SK-N-SH (cell line): ENCODE results near the gene EGF.

Experiments used
- EP300 ChIP-seq, 2 experiments: IDR thresholded peaks; 2 replicates each; pipeline versions ENCODE4 v1.4.0 to v1.6.1; 2012; ENCODE audit warnings: borderline replicate concordance in 1 of 2, low read depth in 1 of 2, low read length in 1 of 2
- EZH2phosphoT487 ChIP-seq: fragments of 200-600 bp; sonication (generic); IDR thresholded peaks from 2 replicates; pipeline ENCODE4 v1.6.1; 2017; ENCODE audit warnings: low read depth, mixed run types, mild to moderate bottlenecking, antibody characterized with exemption, moderate library complexity, borderline replicate concordance
- NFIC ChIP-seq: IDR thresholded peaks from 2 replicates; pipeline ENCODE4 v1.4.0; 2012; ENCODE audit warnings: borderline replicate concordance
- NRF1 ChIP-seq: IDR thresholded peaks from 2 replicates; pipeline ENCODE4 v1.6.1; 2012; ENCODE audit warnings: low read depth, mild to moderate bottlenecking, low read length
- RFX5 ChIP-seq: IDR thresholded peaks from 2 replicates; pipeline ENCODE4 v1.6.1; 2012; ENCODE audit warnings: mild to moderate bottlenecking, improper control_type of control experiment, low read length
- TEAD4 ChIP-seq: IDR thresholded peaks from 2 replicates; pipeline ENCODE4 v1.4.0; 2012; ENCODE audit warnings: mild to moderate bottlenecking, borderline replicate concordance; ENCODE audit not compliant: insufficient read depth
- YY1 ChIP-seq: IDR thresholded peaks from 2 replicates; pipeline ENCODE4 v1.4.0; 2012; ENCODE audit warnings: low read depth, mild to moderate bottlenecking
- TF ChIP-seq, protein P1 (sequence below): fragments of 200-600 bp; sonication (generic); IDR thresholded peaks from 2 replicates; pipeline ENCODE4 v1.6.1; 2017; ENCODE audit warnings: antibody characterized with exemption, mild to moderate bottlenecking, moderate library complexity
- TF ChIP-seq, protein P2 (sequence below): IDR thresholded peaks from 2 replicates; pipeline ENCODE4; 2012
- TF ChIP-seq, protein P3 (sequence below): IDR thresholded peaks from 2 replicates; pipeline ENCODE4 v1.6.1; 2012; ENCODE audit warnings: mild to moderate bottlenecking, low read depth, low read length, moderate library complexity

DNA sequence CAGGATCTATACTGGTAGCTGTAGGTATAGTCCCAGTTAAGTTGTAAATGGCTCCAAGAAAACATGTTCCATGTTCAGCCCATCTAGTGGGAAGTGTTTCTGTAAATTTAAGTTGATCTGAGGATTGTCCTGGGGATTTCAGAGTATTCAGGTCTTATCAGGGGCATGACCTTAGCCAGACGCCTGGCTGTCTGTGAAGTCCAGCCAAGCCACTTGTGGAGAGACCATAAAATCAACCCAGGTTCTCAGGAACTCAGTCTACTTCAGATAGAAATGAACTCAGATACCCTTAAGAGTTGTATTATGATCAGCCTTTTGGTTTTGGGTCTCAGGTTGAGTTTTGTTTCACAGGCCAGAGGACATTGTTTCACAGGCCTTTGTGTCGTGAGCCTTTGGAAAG is 95.9 kb downstream of the EGF start:
- TF ChIP-seq, protein P1, sequence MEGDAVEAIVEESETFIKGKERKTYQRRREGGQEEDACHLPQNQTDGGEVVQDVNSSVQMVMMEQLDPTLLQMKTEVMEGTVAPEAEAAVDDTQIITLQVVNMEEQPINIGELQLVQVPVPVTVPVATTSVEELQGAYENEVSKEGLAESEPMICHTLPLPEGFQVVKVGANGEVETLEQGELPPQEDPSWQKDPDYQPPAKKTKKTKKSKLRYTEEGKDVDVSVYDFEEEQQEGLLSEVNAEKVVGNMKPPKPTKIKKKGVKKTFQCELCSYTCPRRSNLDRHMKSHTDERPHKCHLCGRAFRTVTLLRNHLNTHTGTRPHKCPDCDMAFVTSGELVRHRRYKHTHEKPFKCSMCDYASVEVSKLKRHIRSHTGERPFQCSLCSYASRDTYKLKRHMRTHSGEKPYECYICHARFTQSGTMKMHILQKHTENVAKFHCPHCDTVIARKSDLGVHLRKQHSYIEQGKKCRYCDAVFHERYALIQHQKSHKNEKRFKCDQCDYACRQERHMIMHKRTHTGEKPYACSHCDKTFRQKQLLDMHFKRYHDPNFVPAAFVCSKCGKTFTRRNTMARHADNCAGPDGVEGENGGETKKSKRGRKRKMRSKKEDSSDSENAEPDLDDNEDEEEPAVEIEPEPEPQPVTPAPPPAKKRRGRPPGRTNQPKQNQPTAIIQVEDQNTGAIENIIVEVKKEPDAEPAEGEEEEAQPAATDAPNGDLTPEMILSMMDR, result no peak
- TF ChIP-seq RFX5, result no peak
- TF ChIP-seq, protein P2, sequence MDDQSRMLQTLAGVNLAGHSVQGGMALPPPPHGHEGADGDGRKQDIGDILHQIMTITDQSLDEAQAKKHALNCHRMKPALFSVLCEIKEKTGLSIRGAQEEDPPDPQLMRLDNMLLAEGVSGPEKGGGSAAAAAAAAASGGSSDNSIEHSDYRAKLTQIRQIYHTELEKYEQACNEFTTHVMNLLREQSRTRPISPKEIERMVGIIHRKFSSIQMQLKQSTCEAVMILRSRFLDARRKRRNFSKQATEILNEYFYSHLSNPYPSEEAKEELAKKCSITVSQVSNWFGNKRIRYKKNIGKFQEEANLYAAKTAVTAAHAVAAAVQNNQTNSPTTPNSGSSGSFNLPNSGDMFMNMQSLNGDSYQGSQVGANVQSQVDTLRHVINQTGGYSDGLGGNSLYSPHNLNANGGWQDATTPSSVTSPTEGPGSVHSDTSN, result no peak
- TF ChIP-seq NRF1, result no peak
- TF ChIP-seq EZH2phosphoT487, result no peak
- TF ChIP-seq NFIC, result no peak
- no peak for TF ChIP-seq TEAD4
- TF ChIP-seq YY1, result no peak
- TF ChIP-seq EP300 (IDR thresholded peaks at IDR 0.05; ENCODE audit: borderline replicate concordance in 1 of 2, low read depth in 1 of 2, low read length in 1 of 2), result no peak
- TF ChIP-seq, protein P3, sequence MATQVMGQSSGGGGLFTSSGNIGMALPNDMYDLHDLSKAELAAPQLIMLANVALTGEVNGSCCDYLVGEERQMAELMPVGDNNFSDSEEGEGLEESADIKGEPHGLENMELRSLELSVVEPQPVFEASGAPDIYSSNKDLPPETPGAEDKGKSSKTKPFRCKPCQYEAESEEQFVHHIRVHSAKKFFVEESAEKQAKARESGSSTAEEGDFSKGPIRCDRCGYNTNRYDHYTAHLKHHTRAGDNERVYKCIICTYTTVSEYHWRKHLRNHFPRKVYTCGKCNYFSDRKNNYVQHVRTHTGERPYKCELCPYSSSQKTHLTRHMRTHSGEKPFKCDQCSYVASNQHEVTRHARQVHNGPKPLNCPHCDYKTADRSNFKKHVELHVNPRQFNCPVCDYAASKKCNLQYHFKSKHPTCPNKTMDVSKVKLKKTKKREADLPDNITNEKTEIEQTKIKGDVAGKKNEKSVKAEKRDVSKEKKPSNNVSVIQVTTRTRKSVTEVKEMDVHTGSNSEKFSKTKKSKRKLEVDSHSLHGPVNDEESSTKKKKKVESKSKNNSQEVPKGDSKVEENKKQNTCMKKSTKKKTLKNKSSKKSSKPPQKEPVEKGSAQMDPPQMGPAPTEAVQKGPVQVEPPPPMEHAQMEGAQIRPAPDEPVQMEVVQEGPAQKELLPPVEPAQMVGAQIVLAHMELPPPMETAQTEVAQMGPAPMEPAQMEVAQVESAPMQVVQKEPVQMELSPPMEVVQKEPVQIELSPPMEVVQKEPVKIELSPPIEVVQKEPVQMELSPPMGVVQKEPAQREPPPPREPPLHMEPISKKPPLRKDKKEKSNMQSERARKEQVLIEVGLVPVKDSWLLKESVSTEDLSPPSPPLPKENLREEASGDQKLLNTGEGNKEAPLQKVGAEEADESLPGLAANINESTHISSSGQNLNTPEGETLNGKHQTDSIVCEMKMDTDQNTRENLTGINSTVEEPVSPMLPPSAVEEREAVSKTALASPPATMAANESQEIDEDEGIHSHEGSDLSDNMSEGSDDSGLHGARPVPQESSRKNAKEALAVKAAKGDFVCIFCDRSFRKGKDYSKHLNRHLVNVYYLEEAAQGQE, result no peak
